Upper lobe of left lung (tissue), 4 donors: ENCODE measurements around the gene CMTM4.

Experiments used
- CTCF ChIP-seq, 6 experiments: fragments of 450-650 bp in 4 of 6; fragments of 200-600 bp in 2 of 6; sonication (generic) in 2 of 6; IDR thresholded peaks; one replicate each; pipeline ENCODE4 v1.5.1; 2016 to 2019; ENCODE audit warnings: antibody characterized with exemption in 6 of 6
- EP300 ChIP-seq, 4 donors: sonication (generic); formaldehyde crosslinking; IDR thresholded peaks; one replicate each; pipeline ENCODE4 v1.5.1; 2017; ENCODE audit warnings: antibody characterized with exemption in 4 of 4, control low read depth in 2 of 4
- POLR2A ChIP-seq, 4 donors: fragments of 450-650 bp; IDR thresholded peaks; one replicate each; pipeline ENCODE4 v1.5.1; 2016 to 2017; ENCODE audit warnings: antibody characterized with exemption in 4 of 4, mild to moderate bottlenecking in 2 of 4
- POLR2AphosphoS5 ChIP-seq, 2 donors: sonication (generic); formaldehyde crosslinking; IDR thresholded peaks; one replicate each; pipeline ENCODE4 v1.5.1; 2017; ENCODE audit warnings: antibody characterized with exemption in 2 of 2

- no peak for TF ChIP-seq CTCF (IDR thresholded peaks at IDR 0.05)
- TF ChIP-seq POLR2AphosphoS5 (IDR thresholded peaks at IDR 0.05): no peak
- no peak for TF ChIP-seq EP300 (IDR thresholded peaks at IDR 0.05)
- no peak for TF ChIP-seq POLR2A (IDR thresholded peaks at IDR 0.05)
Measured at GRCh38 chr16:66568355-66568754, 128.2 kb downstream of the CMTM4 start.
